Ovary (tissue), 9 donors: ENCODE measurements around the gene ABCA13. TPM values are rescaled to one million over a fixed set of nuclear protein-coding genes. Genes with fewer than 3 reads are reported as not detected.
"Not testable (repeated sequence)": the region's sequence is repeated elsewhere in the genome, so short reads cannot be mapped to it uniquely, and the experiment has no call there.

Experiments used
- DNase-seq, 5 donors: peaks; one replicate each; pipeline ENCODE4 v3.0.0-alpha.2; 2019 to 2020
- H3K27ac ChIP-seq, 2 donors: fragments of 200-600 bp; one replicate each; pipeline versions ENCODE4 v1.5.1 to v1.8.0; 2019 to 2022
- H3K27me3 ChIP-seq: fragments of 200-600 bp; one replicate; pipeline ENCODE4 v1.8.0; 2022
- H3K36me3 ChIP-seq: fragments of 200-600 bp; sonication (generic); one replicate; pipeline ENCODE4 v1.5.1; 2019
- H3K4me1 ChIP-seq: one replicate; pipeline ENCODE4 v1.8.1; 2013; ENCODE audit warnings: mild to moderate bottlenecking, moderate library complexity; ENCODE audit not compliant: insufficient read depth
- H3K4me3 ChIP-seq: fragments of 200-600 bp; sonication (generic); one replicate; pipeline ENCODE4 v1.5.1; 2017
- H3K9me3 ChIP-seq, 2 donors: fragments of 200-600 bp in 1 of 2; sonication (generic) in 1 of 2; one replicate each; pipeline versions ENCODE4 v1.5.1 to v1.8.1; 2013 to 2019; ENCODE audit warnings: mild to moderate bottlenecking in 1 of 2, moderate library complexity in 1 of 2
- CTCF ChIP-seq, 3 donors: fragments of 450-650 bp in 2 of 3; fragments of 200-600 bp in 1 of 3; IDR thresholded peaks; one replicate each; pipeline versions ENCODE4 v1.5.1 to v1.8.0; 2016 to 2022; ENCODE audit warnings: antibody characterized with exemption in 3 of 3, mild to moderate bottlenecking in 1 of 3
- EP300 ChIP-seq: sonication (generic); formaldehyde crosslinking; IDR thresholded peaks from one replicate; pipeline ENCODE4 v1.6.1; 2017; ENCODE audit warnings: antibody characterized with exemption
- POLR2A ChIP-seq: fragments of 450-650 bp; IDR thresholded peaks from one replicate; pipeline ENCODE4 v1.6.1; 2017; ENCODE audit warnings: antibody characterized with exemption, mild to moderate bottlenecking, moderate library complexity
- WGBS, 3 donors: extraction: QIAGEN DNeasy Blood & Tissue Kit in 1 of 3; methylation state at CpG; one replicate each; pipeline versions ENCODE4 v1.1.5 to v1.1.7; 2013 to 2017; 5-methylcytosine and 5-hydroxymethylcytosine counted together
- intact Hi-C, 4 donors: fragments of 100-400 bp; cut with DNase I; formaldehyde crosslinking; loops; one replicate each; pipeline versions ENCODE4 v1.11.0 to v1.15.1; 2022 to 2023
- polyA plus RNA-seq, 2 donors: library from polyadenylated mRNA; stranded (reverse); fragments of 200-250 nt in 1 of 2; fragments of 350-450 nt in 1 of 2; fragmentation: Illumina TruSeq in 1 of 2; extraction: RNeasy Lipid Tissue Mini Kit (QIAGEN cat#74804) in 1 of 2; gene quantifications; one replicate each; pipeline ENCODE4 v1.2.3, GENCODE V29; 2013 to 2014
- total RNA-seq, 7 donors: library from RNA; depleted of rRNA in 2 of 7; stranded (reverse); fragments of >200 nt in 2 of 7; fragmentation: NEBNext Ultra II Directional in 3 of 7; extraction: Animal tissue kit (Norgen Biotek cat#: 25700) in 3 of 7; gene quantifications; one replicate each; pipeline versions ENCODE4 v1.1.0 to v1.2.4, GENCODE V29; 2016 to 2023
- donor health status: DM: no; HTN: no; CAD: no; lungs with moderate emphysema.
- donor health status: DM: no; HTN: no; CAD: no.
- donor health status: Bipolar disorder and iron deficiency.
- donor health status: DM: yes; HTN: yes; CAD: no.
- donor health status: DM: no; HTN: no; CAD: no.
- donor health status: DM: yes; HTN: yes; CAD: no.

The ABCA13 gene
- total and polyA plus RNA-seq, 9 donors: 0.02 to 4.1 (median 0.20) TPM

- H3K36me3 ChIP-seq: no peaks in the 10 kb centered on the region
- no peak for DNase-seq
- H3K9me3 ChIP-seq: no peaks in the 10 kb centered on the region
- intact Hi-C loops: no loop called here
- no peak overlapping the region for H3K4me3 ChIP-seq
- no peaks in the 10 kb centered on the region for H3K27me3 ChIP-seq
- no peaks in the 10 kb centered on the region for H3K4me1 ChIP-seq
- TF ChIP-seq POLR2A (no peak), EP300 (no peak), CTCF (IDR thresholded peaks at IDR 0.05) (no peak)
- 78 to 86% (median 83%) methylated on average over 12 of the region's 12 CpGs for WGBS, 3 donors
- H3K27ac ChIP-seq: no peak overlapping the region
Observed at GRCh38 chr7:48188776-48189520, 17.7 kb downstream of the ABCA13 start.

- Histone ChIP-seq H3K4me1 (no peaks in the 10 kb centered on the region), H3K36me3 (no peaks in the 10 kb centered on the region), H3K27me3 (no peaks in the 10 kb centered on the region), H3K27ac (no peak overlapping the region), H3K4me3 (no peak overlapping the region), H3K9me3 (no peaks in the 10 kb centered on the region)
- intact Hi-C loops: no loop called here
- no peak for DNase-seq
- TF ChIP-seq EP300: no peak
- no peak for TF ChIP-seq POLR2A
- TF ChIP-seq CTCF (IDR thresholded peaks at IDR 0.05): no peak
- 50 to 68% (median 56%) methylated on average over 1 of the region's 1 CpG for WGBS, 3 donors
Observed at GRCh38 chr7:48192996-48193395, 21.7 kb downstream of the ABCA13 start.

- Histone ChIP-seq H3K36me3 (no peaks in the 10 kb centered on the region), H3K27me3 (no peaks in the 10 kb centered on the region), H3K27ac (no peak overlapping the region), H3K9me3 (no peaks in the 10 kb centered on the region), H3K4me1 (no peaks in the 10 kb centered on the region), H3K4me3 (no peak overlapping the region)
- intact Hi-C loops: no loop called here
- TF ChIP-seq POLR2A: no peak
- no peak for TF ChIP-seq CTCF (IDR thresholded peaks at IDR 0.05)
- TF ChIP-seq EP300: no peak
- 0% methylated on average over 1 of the region's 1 CpG for WGBS, 3 donors
- no peak for DNase-seq
Observed at GRCh38 chr7:48193421-48193820, 22.2 kb downstream of the ABCA13 start.

- intact Hi-C loops, H3K9me3 ChIP-seq, DNase-seq, H3K36me3 ChIP-seq, H3K4me1 ChIP-seq, H3K4me3 ChIP-seq, H3K27me3 ChIP-seq, H3K27ac ChIP-seq: not testable (repeated sequence)
- WGBS, 3 donors: 47 to 54% (median 52%) methylated on average over 19 of the region's 19 CpGs
Observed at GRCh38 chr7:48200946-48201589, 29.8 kb downstream of the ABCA13 start.

- WGBS, 3 donors: 89 to 95% (median 92%) methylated on average over 32 to 41 of the region's 41 CpGs
- not testable (repeated sequence) for H3K4me1 ChIP-seq, H3K9me3 ChIP-seq
Observed at GRCh38 chr7:48202916-48203315, 31.7 kb downstream of the ABCA13 start.

More at GRCh38 chr7:48202916-48203315, 31.7 kb downstream of the ABCA13 start:
- H3K36me3 ChIP-seq, H3K4me3 ChIP-seq, H3K27me3 ChIP-seq, intact Hi-C loops, H3K27ac ChIP-seq, DNase-seq: not testable (repeated sequence)
